ENCODE results near the gene GABRG2. TPM values are rescaled to one million over a fixed set of nuclear protein-coding genes. Genes with fewer than 3 reads are reported as not detected.

Gene GABRG2
- total and polyA plus RNA-seq, 2 experiments from 2014 or later = 3.5 to 5.3 TPM

GRCh38 chr5:162037431-162037830 is 30.1 kb upstream of the GABRG2 start:
- Histone ChIP-seq H3K4me3 (peak overlapping the region; percentile 38; the same call in 1 of the 2 replicates), H3K27ac (ENCODE audit: low read depth) (no peak overlapping the region), H2AFZ (no peak overlapping the region), H3F3A (replicated peaks; ENCODE audit: low read depth) (no peaks in the 10 kb centered on the region), H3K79me2 (replicated peaks; ENCODE audit: insufficient read depth) (no peaks in the 10 kb centered on the region; the same call in 1 of the 2 replicates), H3K4me2 (no peak overlapping the region), H3K27me3 (ENCODE audit: insufficient read depth) (no peaks in the 10 kb centered on the region), H3K36me3 (ENCODE audit: insufficient read depth) (no peaks in the 10 kb centered on the region), H3K4me1 (ENCODE audit: insufficient read depth) (peaks cover 7% of the 10 kb centered on the region; the same call in 1 of the 2 replicates), H4K20me1 (replicated peaks; ENCODE audit: insufficient read depth) (no peaks in the 10 kb centered on the region), H3K9me2 (ENCODE audit: insufficient read depth) (no peaks in the 10 kb centered on the region)
- TF ChIP-seq CREB1 (CRISPR knock-in tag; IDR thresholded peaks at IDR 0.05; ENCODE audit: low read depth) = no peak
- TF ChIP-seq ZNF114 (CRISPR knock-in tag; IDR thresholded peaks at IDR 0.05) = no peak
- no peak for TF ChIP-seq CTCF (conservative IDR thresholded peaks at IDR 0.05; ENCODE audit: low read depth in 2 of 2)
- TF ChIP-seq EZH2 (IDR thresholded peaks at IDR 0.05; ENCODE audit: low read depth, unreplicated experiment) = no peak
- TF ChIP-seq EZH2phosphoT487 (IDR thresholded peaks at IDR 0.05; ENCODE audit: unreplicated experiment) = no peak
- TF ChIP-seq STAT1 (IDR thresholded peaks at IDR 0.05; ENCODE audit: unreplicated experiment) = no peak
- no peak for TF ChIP-seq POLR2AphosphoS5 (IDR thresholded peaks at IDR 0.05; ENCODE audit: low read depth)
- no peak for TF ChIP-seq ZNF462 (CRISPR knock-in tag; IDR thresholded peaks at IDR 0.05)
- no peak for TF ChIP-seq NANOG (IDR thresholded peaks at IDR 0.05; ENCODE audit: borderline replicate concordance)
- no peak for TF ChIP-seq REST (IDR thresholded peaks at IDR 0.05; ENCODE audit: unreplicated experiment)
- no peak for TF ChIP-seq ZNF331 (CRISPR knock-in tag; IDR thresholded peaks at IDR 0.05; ENCODE audit: low read depth)
- no peak for TF ChIP-seq ETS1 (IDR thresholded peaks at IDR 0.05)
- no peak for ATAC-seq
- no peak overlapping the region for H3K27ac Mint-ChIP-seq
- no peak for DNase-seq (ENCODE audit: low spot score)
- peaks cover 23% of the 10 kb centered on the region for H3K9me3 Mint-ChIP-seq
- peaks cover 2% of the 10 kb centered on the region for H3K27me3 Mint-ChIP-seq (ENCODE audit: insufficient read depth, low read depth, poor library complexity)
- H3K4me3 Mint-ChIP-seq = no peak overlapping the region
- H3K36me3 Mint-ChIP-seq (ENCODE audit: low read depth) = peaks cover 10% of the 10 kb centered on the region; the same call in 2 of the 3 replicates
- H3K4me1 Mint-ChIP-seq = peaks cover 4% of the 10 kb centered on the region

Measured in GM23338 (cell line).